ENCODE results near the gene APOBEC3B. TPM values are rescaled to one million over a fixed set of nuclear protein-coding genes. Genes with fewer than 3 reads are reported as not detected.

APOBEC3B gene
- total and polyA plus RNA-seq, 12 donors = 0.32 to 8.1 (median 1.5) TPM; not detected in 1

DNA sequence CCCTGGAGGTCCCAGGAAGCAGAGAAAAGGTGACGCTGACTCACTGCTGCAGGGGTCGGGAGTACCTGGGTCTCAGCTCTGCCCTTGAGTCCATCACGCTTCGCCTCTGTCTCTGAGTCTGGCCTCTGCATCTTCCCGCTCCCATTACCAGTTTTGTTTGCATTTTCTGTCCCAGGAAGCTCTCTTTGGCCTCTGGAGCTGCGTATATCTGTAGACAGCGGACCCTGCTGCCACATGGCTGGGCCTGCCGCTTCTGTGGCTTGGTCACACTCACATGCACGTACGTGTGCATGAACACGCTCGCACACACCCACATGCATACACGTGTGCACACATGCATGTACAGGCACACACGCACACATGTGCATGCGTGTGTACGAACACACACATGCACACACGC, 45.6 kb upstream of the APOBEC3B start:
- Histone ChIP-seq H3K4me3 (no peak overlapping the region), H3K27ac (no peak overlapping the region), H3K9me3 (replicated peaks in 1 of 3) (no peaks in the 10 kb centered on the region), H3K4me1 (replicated peaks in 1 of 2) (no peaks in the 10 kb centered on the region), H3K27me3 (no peaks in the 10 kb centered on the region), H3K36me3 (replicated peaks in 1 of 2) (no peaks in the 10 kb centered on the region)
- 80 to 88% (median 82%) methylated on average over 16 to 17 of the region's 17 CpGs for WGBS, 4 donors
- DNase-seq = peak in 1 of 7 donors; percentile 28
- intact Hi-C loops (cut with DNase I) = no loop called here
- no peak for TF ChIP-seq POLR2A (IDR thresholded peaks at IDR 0.05)
- TF ChIP-seq, protein P1, sequence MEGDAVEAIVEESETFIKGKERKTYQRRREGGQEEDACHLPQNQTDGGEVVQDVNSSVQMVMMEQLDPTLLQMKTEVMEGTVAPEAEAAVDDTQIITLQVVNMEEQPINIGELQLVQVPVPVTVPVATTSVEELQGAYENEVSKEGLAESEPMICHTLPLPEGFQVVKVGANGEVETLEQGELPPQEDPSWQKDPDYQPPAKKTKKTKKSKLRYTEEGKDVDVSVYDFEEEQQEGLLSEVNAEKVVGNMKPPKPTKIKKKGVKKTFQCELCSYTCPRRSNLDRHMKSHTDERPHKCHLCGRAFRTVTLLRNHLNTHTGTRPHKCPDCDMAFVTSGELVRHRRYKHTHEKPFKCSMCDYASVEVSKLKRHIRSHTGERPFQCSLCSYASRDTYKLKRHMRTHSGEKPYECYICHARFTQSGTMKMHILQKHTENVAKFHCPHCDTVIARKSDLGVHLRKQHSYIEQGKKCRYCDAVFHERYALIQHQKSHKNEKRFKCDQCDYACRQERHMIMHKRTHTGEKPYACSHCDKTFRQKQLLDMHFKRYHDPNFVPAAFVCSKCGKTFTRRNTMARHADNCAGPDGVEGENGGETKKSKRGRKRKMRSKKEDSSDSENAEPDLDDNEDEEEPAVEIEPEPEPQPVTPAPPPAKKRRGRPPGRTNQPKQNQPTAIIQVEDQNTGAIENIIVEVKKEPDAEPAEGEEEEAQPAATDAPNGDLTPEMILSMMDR (IDR thresholded peaks at IDR 0.05) = no peak

DNA sequence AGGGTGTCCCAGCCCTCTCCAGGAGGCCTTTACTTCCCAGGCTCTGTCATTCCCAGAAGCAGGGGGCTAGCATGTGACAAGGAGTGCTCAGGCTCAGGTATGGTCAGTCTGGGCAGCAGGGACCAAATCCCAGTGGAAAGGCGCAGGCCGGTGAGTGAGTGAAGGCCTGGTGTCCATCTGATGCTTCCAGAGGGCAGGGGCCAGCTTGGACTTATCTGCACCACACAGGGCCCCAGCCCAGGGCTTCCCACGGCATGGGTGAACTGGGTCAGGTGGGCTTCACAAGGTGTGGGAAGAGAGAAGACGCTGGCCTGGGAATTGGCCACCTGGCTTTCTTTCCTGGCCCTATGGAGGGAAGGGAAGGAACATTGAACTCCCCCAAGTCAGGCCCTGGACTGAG, 45.1 kb upstream of the APOBEC3B start:
- Histone ChIP-seq H3K36me3 (replicated peaks in 1 of 2) (no peaks in the 10 kb centered on the region), H3K4me1 (replicated peaks in 1 of 2) (no peaks in the 10 kb centered on the region), H3K27me3 (no peaks in the 10 kb centered on the region), H3K9me3 (replicated peaks in 1 of 3) (no peaks in the 10 kb centered on the region), H3K4me3 (no peak overlapping the region), H3K27ac (no peak overlapping the region)
- TF ChIP-seq POLR2A (IDR thresholded peaks at IDR 0.05) = no peak
- WGBS, 4 donors = 95 to 99% (median 97%) methylated on average over 4 of the region's 4 CpGs; no CpG with 5 or more reads in 1 of the 4 donors
- intact Hi-C loops (cut with DNase I) = no loop called here
- DNase-seq = no peak

DNA sequence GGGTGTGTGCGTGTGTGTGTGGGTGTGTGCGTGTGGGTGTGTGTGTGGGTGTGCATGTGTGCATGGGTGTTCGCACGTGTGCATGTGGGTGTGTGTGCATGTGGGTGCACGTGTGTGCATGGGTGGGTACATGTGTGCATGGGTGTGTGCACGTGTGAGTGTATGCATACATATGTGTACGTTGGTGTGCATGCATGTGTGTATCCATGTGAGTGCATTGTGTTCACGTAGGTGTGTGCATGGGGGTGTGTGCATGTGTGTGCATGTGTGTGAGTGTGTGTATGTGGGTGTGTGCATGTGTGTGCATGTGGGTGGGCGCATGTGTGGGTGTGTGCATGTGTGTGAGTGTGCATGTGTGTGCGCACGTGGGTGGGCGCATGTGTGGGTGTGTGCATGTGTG, 44.6 kb upstream of the APOBEC3B start:
- no peak for DNase-seq
- intact Hi-C loops (cut with DNase I) = no loop called here
- Histone ChIP-seq H3K9me3 (replicated peaks in 1 of 3) (no peaks in the 10 kb centered on the region), H3K36me3 (replicated peaks in 1 of 2) (no peaks in the 10 kb centered on the region), H3K27me3 (no peaks in the 10 kb centered on the region), H3K4me1 (replicated peaks in 1 of 2) (no peaks in the 10 kb centered on the region), H3K27ac (no peak overlapping the region), H3K4me3 (no peak overlapping the region)
- WGBS, 4 donors = 83 to 87% (median 84%) methylated on average over 12 of the region's 12 CpGs
- TF ChIP-seq POLR2A (IDR thresholded peaks at IDR 0.05) = no peak
- TF ChIP-seq, protein P1 (IDR thresholded peaks at IDR 0.05) = no peak

DNA sequence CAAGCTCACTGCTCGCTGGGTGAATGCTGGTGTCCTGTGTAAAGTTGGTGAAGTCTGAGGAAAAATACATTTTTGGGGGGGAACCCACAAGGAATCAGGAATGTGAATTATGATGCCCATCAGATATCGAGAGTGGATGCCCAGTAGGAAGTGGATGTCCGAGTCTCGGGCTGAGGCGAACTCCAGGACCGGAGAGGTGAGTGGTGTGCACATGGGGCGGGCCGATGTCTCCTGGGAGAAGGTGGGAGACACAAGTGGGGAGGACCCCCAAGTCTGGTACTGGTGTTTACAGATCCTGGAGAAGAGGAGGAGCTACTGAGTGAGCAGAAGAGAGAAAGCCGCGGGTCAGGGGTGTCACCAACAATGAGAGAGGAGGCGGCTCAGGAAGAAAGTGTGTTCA, 43.9 kb upstream of the APOBEC3B start:
- no peak for DNase-seq
- no peak overlapping the region for H3K4me3 ChIP-seq
- 81 to 88% (median 87%) methylated on average over 11 of the region's 11 CpGs for WGBS, 4 donors
- no peaks in the 10 kb centered on the region for H3K27me3 ChIP-seq
- H3K36me3 ChIP-seq (replicated peaks in 1 of 2) = no peaks in the 10 kb centered on the region
- no peak for TF ChIP-seq POLR2A (IDR thresholded peaks at IDR 0.05)
- TF ChIP-seq, protein P1 (IDR thresholded peaks at IDR 0.05) = no peak
- no peaks in the 10 kb centered on the region for H3K4me1 ChIP-seq (replicated peaks in 1 of 2)
- intact Hi-C loops (cut with DNase I) = no loop called here
- H3K27ac ChIP-seq = no peak overlapping the region
- no peaks in the 10 kb centered on the region for H3K9me3 ChIP-seq (replicated peaks in 1 of 3)

DNA sequence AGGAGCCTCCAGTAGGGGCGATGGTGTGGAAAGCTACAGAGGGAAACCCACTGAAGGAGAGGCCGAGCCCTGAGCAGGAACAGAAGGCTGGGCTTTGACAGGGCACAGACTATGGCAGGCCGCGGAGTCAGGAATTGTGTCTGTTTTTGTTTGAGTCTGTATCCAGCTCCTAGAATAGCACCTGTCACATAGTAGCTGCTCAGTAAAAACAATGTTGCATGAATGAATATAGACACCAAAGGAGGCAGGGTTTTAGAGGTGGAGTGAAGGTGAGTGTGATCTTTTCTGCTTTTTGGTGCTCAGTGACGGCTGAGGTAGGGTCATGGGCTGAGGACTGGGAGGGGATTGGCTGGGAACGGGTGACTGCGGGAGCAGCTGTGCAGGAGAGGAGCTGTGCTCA, 43.2 kb upstream of the APOBEC3B start:
- H3K4me1 ChIP-seq (replicated peaks in 1 of 2) = no peaks in the 10 kb centered on the region
- WGBS, 4 donors = 73 to 84% (median 78%) methylated on average over 6 to 7 of the region's 7 CpGs
- H3K27me3 ChIP-seq = no peaks in the 10 kb centered on the region
- TF ChIP-seq POLR2A (IDR thresholded peaks at IDR 0.05) = no peak
- TF ChIP-seq, protein P1 (IDR thresholded peaks at IDR 0.05) = no peak
- H3K27ac ChIP-seq = no peak overlapping the region
- H3K36me3 ChIP-seq (replicated peaks in 1 of 2) = no peaks in the 10 kb centered on the region
- H3K9me3 ChIP-seq (replicated peaks in 1 of 3) = no peaks in the 10 kb centered on the region
- intact Hi-C loops (cut with DNase I) = no loop called here
- H3K4me3 ChIP-seq = no peak overlapping the region
- no peak for DNase-seq
